CD4-positive, CD25-positive, alpha-beta regulatory T cell (primary cell): Measurements from ENCODE around the gene SPTBN2. TPM values are rescaled to one million over a fixed set of nuclear protein-coding genes. Genes with fewer than 3 reads are reported as not detected.

ENCODE experiments used
- ATAC-seq, 2 donors: fragments of 150-1000 bp; cut with Tn5 transposase; one replicate each; pipeline ENCODE4 v1.10.0; 2021; ENCODE audit warnings: low read depth in 2 of 2, moderate number of reproducible peaks in 2 of 2, moderate library complexity in 1 of 2
- DNase-seq, 3 donors: peaks; one replicate each; pipeline versions ENCODE4 v3.0.0 to v3.0.0-alpha.2; 2012 to 2022; ENCODE audit warnings: mixed read lengths in 1 of 3
- H3K27ac ChIP-seq: one replicate; pipeline ENCODE4 v1.7.0; 2013; ENCODE audit warnings: mild to moderate bottlenecking, low read length; ENCODE audit not compliant: insufficient read depth, poor library complexity, severe bottlenecking
- H3K27me3 ChIP-seq: one replicate; pipeline ENCODE4 v1.7.0; 2013; ENCODE audit warnings: low read length; ENCODE audit not compliant: control insufficient read depth, insufficient read depth
- H3K36me3 ChIP-seq: one replicate; pipeline ENCODE4 v1.7.0; 2013; ENCODE audit warnings: mild to moderate bottlenecking, low read length, moderate library complexity; ENCODE audit not compliant: control insufficient read depth, insufficient read depth
- H3K4me1 ChIP-seq: 2 replicates; pipeline ENCODE4 v1.7.0; 2013; ENCODE audit warnings: mild to moderate bottlenecking, low read length; ENCODE audit not compliant: insufficient read depth, control insufficient read depth, poor library complexity, severe bottlenecking
- H3K4me3 ChIP-seq: one replicate; pipeline ENCODE4 v1.7.0; 2013; ENCODE audit warnings: low read depth, mild to moderate bottlenecking, low read length, moderate library complexity
- H3K9me3 ChIP-seq, 2 experiments: 1 replicate in 1 of 2; 2 replicates in 1 of 2; pipeline ENCODE4 v1.7.0; 2013; ENCODE audit warnings: low read length in 2 of 2, mild to moderate bottlenecking in 1 of 2, moderate library complexity in 1 of 2; ENCODE audit not compliant: control insufficient read depth in 2 of 2
- H3K27ac Mint-ChIP-seq, 3 donors: one replicate each; pipeline ENCODE4 v1.8.0; 2020 to 2022; ENCODE audit warnings: mild to moderate bottlenecking in 3 of 3, mixed read lengths in 3 of 3, moderate library complexity in 2 of 3
- H3K27me3 Mint-ChIP-seq: one replicate; pipeline ENCODE4 v1.8.0; 2022; ENCODE audit warnings: mild to moderate bottlenecking, mixed read lengths
- H3K36me3 Mint-ChIP-seq: one replicate; pipeline ENCODE4 v1.8.0; 2020; ENCODE audit warnings: mixed read lengths
- H3K4me1 Mint-ChIP-seq, 4 donors: one replicate each; pipeline ENCODE4 v1.8.0; 2020 to 2022; ENCODE audit warnings: mixed read lengths in 4 of 4, mild to moderate bottlenecking in 1 of 4
- H3K4me3 Mint-ChIP-seq, 4 donors: one replicate each; pipeline ENCODE4 v1.8.0; 2020 to 2022; ENCODE audit warnings: mild to moderate bottlenecking in 4 of 4, mixed read lengths in 4 of 4, moderate library complexity in 3 of 4
- H3K9me3 Mint-ChIP-seq, 7 donors: one replicate each; pipeline ENCODE4 v1.8.0; 2020 to 2022; ENCODE audit warnings: mixed read lengths in 7 of 7, mild to moderate bottlenecking in 3 of 7, moderate library complexity in 2 of 7
- polyA plus RNA-seq, 4 donors: library from polyadenylated mRNA; unstranded; fragments of 300-500 nt; fragmentation: Illumina TruSeq; gene quantifications; one replicate each; pipeline ENCODE4 v1.2.3, GENCODE V29; 2021
- total RNA-seq: library from RNA; stranded (reverse); gene quantifications from one replicate; pipeline ENCODE4 v1.2.3, GENCODE V29; 2022

The SPTBN2 gene
- total and polyA plus RNA-seq, 5 donors from 2014 or later: 0.52 TPM; not detected in 4

- Mint-ChIP-seq H3K4me1 (peaks cover 4 to 20% (median 8%) of the 10 kb centered on the region in 4 donors), H3K36me3 (no peaks in the 10 kb centered on the region), H3K27me3 (peaks cover 47% of the 10 kb centered on the region), H3K27ac (no peak overlapping the region), H3K9me3 (peaks cover 0 to 1% (median 0%) of the 10 kb centered on the region in 7 donors), H3K4me3 (peak overlapping the region in 1 of 4 donors; percentile 55)
- no peaks in the 10 kb centered on the region for H3K9me3 ChIP-seq
- DNase-seq (no peak), ATAC-seq (no peak)
- no peaks in the 10 kb centered on the region for H3K36me3 ChIP-seq
- H3K4me3 ChIP-seq: no peak overlapping the region
- no peak overlapping the region for H3K27ac ChIP-seq
- H3K27me3 ChIP-seq: peaks cover 20% of the 10 kb centered on the region
- H3K4me1 ChIP-seq: peaks cover 20% of the 10 kb centered on the region
Observed at GRCh38 chr11:66722745-66723651, 6.0 kb downstream of the SPTBN2 start.

DNA sequence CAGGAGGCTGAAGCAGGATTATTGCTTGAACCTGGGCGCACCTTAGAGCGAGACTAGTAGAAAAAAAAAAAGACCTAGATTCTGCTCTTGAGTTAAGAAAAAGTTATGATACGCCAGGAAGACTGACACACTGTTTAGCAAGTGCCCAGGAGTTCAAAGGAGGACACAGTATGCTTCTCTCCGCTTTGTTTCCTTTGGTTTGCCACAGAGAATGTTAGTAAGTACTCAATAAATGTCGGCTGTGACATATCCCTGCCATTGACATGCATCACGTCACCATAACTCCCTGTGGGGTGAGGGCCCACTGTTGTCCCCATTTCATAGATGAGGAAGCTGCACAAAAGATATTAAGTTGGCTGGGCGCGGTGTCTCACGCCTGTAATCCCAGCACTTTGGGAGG lies 7.1 kb downstream of the SPTBN2 start:
- no peaks in the 10 kb centered on the region for H3K36me3 Mint-ChIP-seq
- no peak overlapping the region for H3K27ac ChIP-seq
- no peak overlapping the region for H3K4me3 Mint-ChIP-seq
- H3K27me3 Mint-ChIP-seq: peaks cover 42% of the 10 kb centered on the region
- no peaks in the 10 kb centered on the region for H3K36me3 ChIP-seq
- H3K4me1 ChIP-seq: peaks cover 12% of the 10 kb centered on the region
- no peak overlapping the region for H3K4me3 ChIP-seq
- peak overlapping the region in 1 of 3 donors; percentile 32 for H3K27ac Mint-ChIP-seq
- H3K9me3 ChIP-seq: no peaks in the 10 kb centered on the region
- H3K27me3 ChIP-seq: peaks cover 19% of the 10 kb centered on the region
- peaks cover 0 to 1% (median 0%) of the 10 kb centered on the region in 7 donors for H3K9me3 Mint-ChIP-seq
- H3K4me1 Mint-ChIP-seq: peaks cover 3 to 15% (median 5%) of the 10 kb centered on the region in 4 donors
- DNase-seq: no peak
- ATAC-seq: no peak

GRCh38 chr11:66720899-66721470 lies 8.0 kb downstream of the SPTBN2 start:
- H3K9me3 Mint-ChIP-seq: no peaks in the 10 kb centered on the region
- H3K4me1 ChIP-seq: peaks cover 10% of the 10 kb centered on the region
- no peak overlapping the region for H3K27ac ChIP-seq
- no peak overlapping the region for H3K4me3 Mint-ChIP-seq
- no peak for ATAC-seq
- DNase-seq: no peak
- H3K9me3 ChIP-seq: no peaks in the 10 kb centered on the region
- peaks cover 11% of the 10 kb centered on the region for H3K27me3 ChIP-seq
- no peaks in the 10 kb centered on the region for H3K36me3 Mint-ChIP-seq
- H3K4me3 ChIP-seq: no peak overlapping the region
- H3K27me3 Mint-ChIP-seq: peaks cover 37% of the 10 kb centered on the region
- peaks cover 0 to 9% (median 1%) of the 10 kb centered on the region in 4 donors for H3K4me1 Mint-ChIP-seq
- no peaks in the 10 kb centered on the region for H3K36me3 ChIP-seq
- H3K27ac Mint-ChIP-seq: peak overlapping the region in 1 of 3 donors; percentile 64

GRCh38 chr11:66720223-66720898 lies 8.7 kb downstream of the SPTBN2 start:
- no peak overlapping the region for H3K4me3 ChIP-seq
- DNase-seq (peak in 1 of 3 donors; percentile 80), ATAC-seq (peak; percentile 71 to 81)
- Mint-ChIP-seq H3K27me3 (peaks cover 31% of the 10 kb centered on the region), H3K4me3 (no peak overlapping the region), H3K9me3 (no peaks in the 10 kb centered on the region), H3K4me1 (peaks cover 0 to 9% (median 1%) of the 10 kb centered on the region in 4 donors), H3K36me3 (no peaks in the 10 kb centered on the region), H3K27ac (peak overlapping the region in 1 of 3 donors; percentile 73)
- H3K36me3 ChIP-seq: no peaks in the 10 kb centered on the region
- H3K4me1 ChIP-seq: peaks cover 10% of the 10 kb centered on the region
- H3K27ac ChIP-seq: no peak overlapping the region
- peaks cover 5% of the 10 kb centered on the region for H3K27me3 ChIP-seq
- no peaks in the 10 kb centered on the region for H3K9me3 ChIP-seq

GRCh38 chr11:66719111-66719872 lies 9.7 kb downstream of the SPTBN2 start:
- H3K9me3 ChIP-seq: no peaks in the 10 kb centered on the region
- Mint-ChIP-seq H3K4me3 (no peak overlapping the region), H3K27me3 (peaks cover 21% of the 10 kb centered on the region), H3K9me3 (no peaks in the 10 kb centered on the region), H3K36me3 (no peaks in the 10 kb centered on the region), H3K4me1 (peaks cover 0 to 9% (median 1%) of the 10 kb centered on the region in 4 donors), H3K27ac (no peak overlapping the region)
- H3K36me3 ChIP-seq: no peaks in the 10 kb centered on the region
- H3K4me1 ChIP-seq: peaks cover 10% of the 10 kb centered on the region
- H3K4me3 ChIP-seq: no peak overlapping the region
- DNase-seq: no peak
- no peak overlapping the region for H3K27ac ChIP-seq
- H3K27me3 ChIP-seq: no peaks in the 10 kb centered on the region
- no peak for ATAC-seq

- H3K27me3 Mint-ChIP-seq: peaks cover 15% of the 10 kb centered on the region
- H3K36me3 Mint-ChIP-seq: no peaks in the 10 kb centered on the region
- Histone ChIP-seq H3K36me3 (no peaks in the 10 kb centered on the region), H3K4me1 (peaks cover 10% of the 10 kb centered on the region), H3K27me3 (no peaks in the 10 kb centered on the region), H3K9me3 (no peaks in the 10 kb centered on the region), H3K27ac (no peak overlapping the region), H3K4me3 (no peak overlapping the region)
- no peak overlapping the region for H3K4me3 Mint-ChIP-seq
- no peak for ATAC-seq
- H3K4me1 Mint-ChIP-seq: peaks cover 0 to 9% (median 1%) of the 10 kb centered on the region in 4 donors
- no peaks in the 10 kb centered on the region for H3K9me3 Mint-ChIP-seq
- DNase-seq: no peak
- no peak overlapping the region for H3K27ac Mint-ChIP-seq
Observed at GRCh38 chr11:66718320-66718971, 10.6 kb downstream of the SPTBN2 start.

- Histone ChIP-seq H3K4me1 (peaks cover 10% of the 10 kb centered on the region), H3K27ac (no peak overlapping the region), H3K27me3 (no peaks in the 10 kb centered on the region), H3K36me3 (no peaks in the 10 kb centered on the region), H3K9me3 (no peaks in the 10 kb centered on the region), H3K4me3 (no peak overlapping the region)
- ATAC-seq: no peak
- no peaks in the 10 kb centered on the region for H3K36me3 Mint-ChIP-seq
- H3K4me1 Mint-ChIP-seq: peaks cover 0 to 9% (median 1%) of the 10 kb centered on the region in 4 donors
- H3K27ac Mint-ChIP-seq: no peak overlapping the region
- H3K27me3 Mint-ChIP-seq: peaks cover 15% of the 10 kb centered on the region
- no peaks in the 10 kb centered on the region for H3K9me3 Mint-ChIP-seq
- DNase-seq: no peak
- no peak overlapping the region for H3K4me3 Mint-ChIP-seq
Observed at GRCh38 chr11:66717925-66718319, 11.1 kb downstream of the SPTBN2 start.
